Cortex of kidney (tissue), 1 donor: ENCODE data around the gene STPG4.

ENCODE experiments used
- DNase-seq: peaks from one replicate; lab custom pipeline; 2025; lab: John Stamatoyannopoulos, UW

STPG4 gene

DNA sequence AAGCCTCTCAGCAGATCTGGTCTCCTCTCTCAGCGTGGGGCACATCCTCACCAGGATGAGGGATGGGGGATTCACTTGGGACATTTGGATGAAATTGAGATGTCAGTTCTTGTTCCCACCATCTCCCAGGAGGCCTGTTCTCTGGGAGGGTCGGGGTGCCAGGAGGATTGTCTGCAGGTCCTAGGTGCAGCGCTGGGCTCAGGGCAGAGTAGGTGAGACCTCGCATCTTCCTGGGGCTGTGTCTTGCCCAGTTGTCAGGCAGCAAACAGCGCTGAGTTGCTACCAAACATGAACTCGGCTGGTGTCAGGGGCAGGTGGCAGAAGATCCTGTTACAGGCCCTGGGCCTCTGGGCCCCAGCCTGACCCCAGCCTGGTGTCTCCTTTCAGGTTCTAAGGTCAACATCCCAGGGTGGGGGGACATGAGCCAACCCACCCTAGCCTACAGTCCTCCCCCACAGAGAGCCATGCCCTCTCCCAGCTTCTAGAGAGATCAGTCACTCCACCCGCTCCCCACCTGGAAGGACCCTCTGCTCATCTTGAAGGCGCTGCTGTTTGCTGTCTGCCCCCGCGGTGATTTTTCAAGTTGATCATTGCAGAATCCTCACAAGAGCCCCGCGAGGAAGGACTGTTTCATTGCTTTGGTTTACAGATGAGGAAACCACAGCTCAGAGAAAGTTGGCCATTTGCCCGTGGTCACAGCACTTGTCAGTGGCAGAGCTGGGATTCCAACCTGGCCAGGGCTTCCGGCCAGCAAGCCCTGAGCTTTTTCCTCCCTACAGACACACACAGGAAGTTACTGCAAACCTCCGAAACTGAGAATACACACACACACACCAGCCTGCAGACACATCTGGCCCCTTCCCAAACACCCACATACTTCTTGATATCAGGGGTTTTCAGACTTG lies 83.9 kb downstream of the STPG4 start:
- DNase-seq, result no peak

- DNase-seq, result no peak
Measured at GRCh38 chr2:47070155-47070919, 84.8 kb downstream of the STPG4 start.

DNA sequence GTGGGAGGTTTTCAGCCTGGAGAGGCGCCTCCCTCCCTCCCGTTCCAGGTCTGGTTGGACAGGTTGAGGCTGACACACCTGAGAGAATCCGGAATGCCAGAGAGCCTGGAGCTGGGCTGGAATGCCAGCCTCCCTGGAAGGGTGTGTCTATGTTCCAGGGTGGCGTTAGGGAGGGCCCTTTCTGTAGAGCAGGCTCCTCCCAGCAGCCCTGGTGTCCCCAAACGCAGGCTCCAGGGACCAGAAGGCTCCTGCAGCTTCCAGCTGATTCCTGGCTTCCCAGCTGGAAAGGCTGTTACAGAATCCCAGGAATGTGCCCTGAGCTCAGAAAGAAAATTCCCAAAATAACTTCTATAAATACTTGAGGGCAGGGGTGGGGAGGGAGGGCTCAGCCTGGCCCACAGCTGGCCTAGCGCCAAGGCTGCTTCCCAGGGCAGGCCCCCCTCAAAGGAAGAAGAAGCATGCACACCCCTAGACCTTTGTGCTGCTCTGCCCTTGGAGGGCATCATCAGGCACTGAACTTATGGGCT lies 85.4 kb downstream of the STPG4 start:
- DNase-seq, result no peak

GRCh38 chr2:47068981-47069627 lies 86.0 kb downstream of the STPG4 start:
- DNase-seq, result no peak

DNA sequence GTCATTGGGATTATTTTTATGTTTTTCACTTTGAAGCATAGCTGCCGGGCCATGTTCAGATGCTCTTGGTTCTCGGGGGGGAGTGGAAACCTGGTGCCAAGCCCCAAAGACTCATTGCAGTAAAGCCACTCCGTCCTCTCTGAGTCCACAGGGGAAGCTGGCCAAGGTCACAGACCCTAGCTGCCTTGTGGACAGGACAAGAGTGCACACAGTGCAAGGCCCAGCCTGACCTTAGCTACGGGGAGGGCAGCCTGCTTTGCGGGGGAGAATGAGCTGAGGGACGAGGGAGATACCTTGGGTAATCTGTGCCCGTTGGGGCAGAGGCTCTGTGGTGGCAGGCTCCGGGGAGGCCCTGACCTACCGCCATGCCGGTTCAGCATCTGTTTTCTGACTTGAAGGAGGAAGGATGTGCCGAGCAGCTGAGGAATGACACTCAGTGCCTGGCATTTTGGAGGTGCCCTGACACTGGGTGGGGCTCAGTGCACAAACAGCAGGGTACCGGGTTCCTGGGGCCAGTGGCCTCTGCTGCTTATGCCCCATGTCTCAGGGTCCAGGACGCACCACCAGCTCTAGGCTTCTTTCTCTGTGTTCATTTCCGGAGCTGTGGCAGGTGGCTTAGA lies 87.2 kb downstream of the STPG4 start:
- no peak for DNase-seq

GRCh38 chr2:47065771-47066380 lies 89.2 kb downstream of the STPG4 start:
- no peak for DNase-seq

- DNase-seq, result no peak
Measured at GRCh38 chr2:47065343-47065742, 89.8 kb downstream of the STPG4 start.

GRCh38 chr2:47064106-47064505 lies 91.0 kb downstream of the STPG4 start:
- no peak for DNase-seq

- no peak for DNase-seq
Measured at GRCh38 chr2:47063538-47063930, 91.6 kb downstream of the STPG4 start.

GRCh38 chr2:47062681-47063537 lies 92.2 kb downstream of the STPG4 start:
- DNase-seq, result no peak

GRCh38 chr2:47061944-47062678 lies 93.0 kb downstream of the STPG4 start:
- no peak for DNase-seq

- no peak for DNase-seq
Measured at GRCh38 chr2:47060652-47061170, 94.4 kb downstream of the STPG4 start.

DNA sequence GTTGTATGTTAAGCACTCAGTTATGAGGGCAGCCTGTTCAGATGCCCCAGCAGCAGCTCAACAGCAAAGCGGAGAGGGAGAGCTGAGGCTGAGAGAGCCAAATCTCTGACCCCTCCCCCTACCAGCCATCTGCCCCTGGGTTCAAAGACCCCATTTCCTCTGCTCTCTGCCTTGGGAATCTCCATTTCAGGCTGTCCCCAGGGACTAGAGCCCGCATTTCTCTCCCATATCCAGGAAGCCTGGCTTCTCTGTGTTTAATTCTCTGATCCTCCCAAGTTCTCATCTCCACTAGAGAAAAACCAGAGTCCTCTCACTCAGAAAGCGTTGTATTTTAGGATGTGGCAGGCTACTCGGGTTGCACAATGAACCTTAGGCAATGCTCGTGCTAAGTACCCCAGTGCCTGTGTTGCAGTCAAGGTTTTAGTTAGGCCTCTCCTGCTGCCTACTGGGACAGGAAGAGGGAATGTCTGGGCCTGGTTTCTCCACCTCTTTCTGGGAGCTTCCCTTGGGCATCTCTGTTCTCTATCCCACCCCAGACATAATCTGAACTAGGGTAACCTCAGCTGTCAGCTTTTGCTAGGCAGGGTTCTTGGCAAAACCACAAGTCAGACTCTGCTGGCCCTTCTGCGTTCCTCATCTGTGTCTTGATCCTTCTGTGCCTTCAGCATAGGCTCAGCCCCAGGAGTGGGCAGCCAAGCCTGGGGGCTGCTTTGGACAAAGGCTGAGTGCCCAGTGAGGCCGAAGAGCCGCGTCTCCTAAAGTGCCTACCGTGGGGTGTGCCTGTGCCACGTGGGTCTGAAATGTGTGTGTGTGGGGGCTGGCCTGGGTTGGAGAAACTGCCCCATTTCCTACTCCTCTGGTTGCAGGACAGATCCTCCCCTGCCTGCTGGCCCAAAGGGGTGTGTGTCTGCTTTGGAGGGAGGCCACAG lies 96.8 kb downstream of the STPG4 start:
- no peak for DNase-seq

DNA sequence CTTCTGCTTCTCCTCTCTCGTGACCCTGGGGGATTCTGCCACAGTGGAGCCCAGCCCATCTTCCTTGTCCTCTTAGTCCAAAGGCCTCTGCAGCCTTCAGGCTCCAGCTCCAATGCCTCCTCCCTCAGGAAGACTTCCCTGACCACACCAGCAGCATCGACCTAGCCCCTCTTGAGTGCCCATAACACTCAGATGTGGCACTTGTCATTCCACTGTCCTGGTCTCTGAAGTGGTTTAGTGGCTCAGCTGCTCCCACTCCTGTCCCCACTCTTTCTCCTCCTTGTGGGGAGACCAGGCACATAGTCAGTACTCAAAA lies 97.5 kb downstream of the STPG4 start:
- DNase-seq, result no peak

- no peak for DNase-seq
Measured at GRCh38 chr2:47056868-47057686, 98.0 kb downstream of the STPG4 start.

DNA sequence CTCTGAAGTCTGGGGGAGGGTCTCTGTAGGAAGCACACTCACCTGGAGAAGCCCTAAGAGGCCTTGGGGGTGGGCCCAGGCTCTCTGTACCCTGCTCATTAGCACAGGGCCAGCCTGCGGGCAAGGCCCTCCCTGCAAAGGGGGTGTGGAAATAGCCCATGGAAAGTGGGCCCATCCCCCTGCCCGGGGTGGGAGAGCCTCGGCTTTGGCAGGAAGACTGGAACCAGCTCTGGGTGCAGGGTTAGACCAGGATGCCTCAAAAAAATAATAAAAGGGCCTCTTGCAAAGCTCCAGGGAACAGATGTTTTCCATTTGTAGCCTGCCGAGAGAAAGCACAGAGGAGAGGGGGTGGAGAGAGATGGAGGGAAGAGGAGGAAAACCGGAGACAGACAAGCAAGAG lies 98.7 kb downstream of the STPG4 start:
- DNase-seq, result no peak

DNA sequence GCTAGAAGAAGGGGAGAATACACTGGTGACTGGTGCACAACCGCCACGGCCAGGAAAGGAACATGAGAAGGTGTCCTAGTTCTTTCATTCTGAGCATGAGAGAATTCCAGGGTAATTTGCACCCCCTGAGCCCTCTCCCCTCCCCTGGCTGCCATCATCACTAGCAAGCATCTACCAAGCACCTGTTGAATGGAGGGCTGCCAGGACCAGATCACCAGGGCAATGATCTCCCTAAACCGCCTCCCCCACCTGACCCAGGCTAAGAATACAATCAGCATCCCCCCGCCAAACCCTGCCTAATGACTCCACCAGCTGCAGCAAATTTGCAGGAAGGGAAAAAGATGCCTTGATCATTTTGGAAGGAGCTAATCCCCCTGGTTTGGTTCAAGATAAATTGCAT lies 100.2 kb downstream of the STPG4 start:
- DNase-seq, result no peak

- no peak for DNase-seq
Measured at GRCh38 chr2:47054036-47054555, 101.0 kb downstream of the STPG4 start.
